Daoy (cell line): ENCODE measurements around the gene CHI3L2. TPM values are rescaled to one million over a fixed set of nuclear protein-coding genes. Genes with fewer than 3 reads are reported as not detected.
A peak's percentile ranks its signal among the peaks of the same experiment; 100 is the strongest.
"Not testable (repeated sequence)": the region's sequence is repeated elsewhere in the genome, so short reads cannot be mapped to it uniquely, and the experiment has no call there.

Experiments used
- DNase-seq: peaks from one replicate; pipeline ENCODE4 v3.0.0-alpha.2; 2015; ENCODE audit warnings: low read depth
- total RNA-seq: library from RNA; depleted of rRNA; stranded (reverse); fragments of >200 nt; shearing (Covaris generic); gene quantifications from 2 replicates; pipeline ENCODE4 v1.2.3, GENCODE V29; 2014

Gene CHI3L2
- total RNA-seq, 1 experiment from 2014 or later = 0.29 TPM

DNA sequence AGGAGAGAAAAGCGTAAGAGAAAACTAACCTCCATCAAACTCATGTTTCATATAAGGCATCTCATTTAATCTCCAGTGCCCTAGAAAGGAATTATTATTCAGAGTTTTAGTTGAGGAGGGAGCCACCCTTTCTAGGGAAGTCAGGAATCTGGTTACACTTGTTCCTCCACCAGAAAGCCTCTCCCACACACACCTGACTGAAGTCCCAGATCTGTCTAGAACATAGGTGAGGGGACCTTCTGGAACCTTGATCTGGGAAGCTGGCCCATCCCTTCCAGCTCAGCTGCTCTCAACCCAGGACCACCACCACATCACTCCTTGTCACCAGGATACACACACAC lies 25.2 kb upstream of the CHI3L2 start:
- no peak for DNase-seq

DNA sequence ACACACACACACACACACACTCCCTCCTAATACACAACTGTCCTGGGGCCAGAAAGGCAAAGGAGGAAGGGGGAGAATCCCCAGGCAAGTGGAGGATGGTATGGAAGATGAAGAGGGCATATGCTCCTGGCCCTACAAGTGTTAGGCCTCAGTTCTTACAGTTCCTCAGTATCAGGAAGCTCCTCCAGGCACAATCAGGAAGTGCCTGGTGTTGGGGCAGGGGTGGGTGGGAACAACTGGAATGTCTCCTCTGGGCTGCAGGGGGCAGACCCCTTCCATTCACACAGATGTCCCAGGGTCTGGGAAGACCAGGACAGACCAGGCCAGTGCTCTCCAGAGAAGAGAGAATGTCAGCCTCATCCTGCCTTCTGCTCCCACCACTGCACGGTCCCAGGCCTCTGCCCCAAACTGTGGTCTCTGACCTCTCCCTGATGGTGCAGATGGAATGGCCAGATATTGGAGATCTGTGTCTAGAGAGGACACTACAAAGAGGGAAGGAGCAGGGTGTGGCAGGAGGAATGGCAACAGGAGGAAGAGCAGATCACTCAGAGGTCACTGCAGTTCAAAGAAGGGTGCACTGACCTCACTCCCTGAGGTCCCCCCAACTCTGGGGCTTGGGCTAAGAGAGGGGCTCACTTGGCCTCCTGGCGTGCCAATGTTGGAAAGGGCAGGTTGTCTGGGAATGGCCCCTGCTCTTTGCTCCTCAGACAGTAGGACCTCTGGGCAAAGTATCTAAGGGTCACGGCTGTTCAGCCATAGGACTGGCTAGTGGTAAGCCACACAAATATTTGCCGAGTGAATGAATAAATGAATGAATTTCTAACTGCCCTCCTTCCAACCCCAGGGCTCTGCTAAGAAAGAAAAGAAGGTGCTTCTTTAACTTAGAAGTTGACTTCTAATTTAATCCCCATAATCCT lies 24.5 kb upstream of the CHI3L2 start:
- peak; percentile 19 for DNase-seq

DNA sequence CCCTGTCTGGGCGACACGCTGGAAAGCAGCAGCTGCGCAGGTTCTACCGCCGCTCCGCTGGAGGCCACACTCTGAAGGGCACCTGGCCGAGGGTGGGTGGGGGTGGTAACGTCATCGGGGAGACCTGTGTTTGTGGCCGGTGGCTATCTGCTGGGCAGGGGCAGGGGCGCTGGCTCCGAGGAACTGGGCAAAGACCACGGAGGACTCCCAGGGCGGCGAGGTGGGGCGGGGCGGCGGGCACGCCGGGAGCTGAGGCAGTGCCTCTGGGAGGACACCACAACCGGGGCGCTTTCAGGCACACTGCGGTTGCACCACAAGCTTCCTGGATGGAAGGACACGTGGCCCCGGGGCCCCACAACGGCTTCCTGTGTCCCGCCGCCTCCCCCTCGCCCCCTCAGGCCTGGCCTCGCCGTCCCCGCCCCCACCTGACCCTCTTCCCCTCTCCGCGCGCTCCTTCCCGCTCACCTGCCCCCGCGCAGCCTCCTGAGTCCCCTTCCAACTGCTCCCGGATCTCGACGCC lies 23.8 kb upstream of the CHI3L2 start:
- peak; percentile 90 for DNase-seq

DNA sequence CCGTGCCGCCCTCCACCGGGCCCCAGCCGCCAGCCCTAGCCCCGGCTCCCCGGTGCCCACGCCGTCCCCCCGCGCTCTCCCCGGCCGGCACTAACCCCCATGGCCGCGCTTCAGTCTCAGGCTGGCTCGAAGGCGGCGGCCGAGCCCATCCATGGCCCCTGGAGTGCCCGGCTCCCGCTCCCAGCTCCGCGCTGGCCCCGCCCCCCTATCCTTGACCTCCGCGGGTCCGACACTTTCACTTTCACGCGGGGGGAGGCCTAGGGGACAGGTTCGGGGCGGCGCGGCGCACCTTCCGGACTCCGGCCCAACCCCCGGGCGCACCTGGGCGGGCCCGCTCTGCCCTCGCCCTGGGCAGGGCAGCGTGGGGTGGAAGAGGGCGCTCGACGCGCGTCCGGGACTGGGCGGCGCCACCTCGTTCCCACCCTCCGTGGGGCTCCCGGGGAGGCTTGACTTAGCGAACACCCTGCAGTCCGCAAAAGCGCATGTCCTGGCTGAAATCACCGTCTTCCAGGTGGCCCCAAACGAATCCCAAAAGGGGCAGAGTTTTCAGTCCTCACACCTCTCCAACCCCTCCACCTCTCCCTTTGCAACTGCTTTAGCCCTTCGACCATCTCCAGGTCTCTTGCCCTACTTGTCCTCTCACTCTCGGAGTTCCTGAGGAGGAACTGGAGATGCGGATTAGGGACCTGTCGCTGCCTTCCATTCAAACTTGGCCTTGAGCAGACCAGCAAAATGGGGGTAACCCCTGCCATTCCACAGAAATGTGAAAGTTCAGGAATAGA lies 23.1 kb upstream of the CHI3L2 start:
- peak; percentile 57 for DNase-seq

DNA sequence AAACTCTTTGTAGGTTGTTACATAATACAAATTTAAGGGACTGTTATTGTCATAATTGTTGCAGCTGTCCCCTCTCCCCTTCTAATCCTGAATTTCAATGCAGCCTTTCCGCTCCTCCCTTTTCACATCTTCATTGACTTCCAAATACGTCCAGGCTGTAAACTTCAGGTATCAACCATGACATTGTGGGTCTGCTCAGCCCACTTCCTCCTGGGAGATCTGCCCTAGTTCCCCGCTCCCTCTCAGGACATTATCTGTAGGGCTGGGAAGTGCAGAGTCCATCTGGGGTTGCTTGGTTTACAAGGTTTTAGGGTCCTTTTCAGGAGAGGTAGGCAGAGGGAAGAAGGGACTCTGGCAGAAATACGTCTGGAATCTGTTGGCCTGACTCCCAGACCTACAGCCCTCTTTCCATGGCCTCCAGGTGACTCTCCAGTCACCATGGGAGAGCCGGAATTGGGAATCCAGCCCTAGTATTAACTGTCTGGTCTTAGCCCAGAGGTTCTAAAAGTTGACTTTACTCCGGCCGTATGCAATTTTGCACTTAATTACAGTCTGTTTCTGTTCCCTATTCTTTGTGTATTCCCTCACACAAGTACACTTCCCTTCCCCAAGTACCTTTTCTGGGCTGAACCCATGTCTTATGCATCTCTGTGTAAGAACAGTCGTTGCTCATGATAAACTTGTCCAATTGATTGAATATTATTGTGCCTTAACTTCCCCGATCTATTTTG lies 22.4 kb upstream of the CHI3L2 start:
- DNase-seq = no peak

DNA sequence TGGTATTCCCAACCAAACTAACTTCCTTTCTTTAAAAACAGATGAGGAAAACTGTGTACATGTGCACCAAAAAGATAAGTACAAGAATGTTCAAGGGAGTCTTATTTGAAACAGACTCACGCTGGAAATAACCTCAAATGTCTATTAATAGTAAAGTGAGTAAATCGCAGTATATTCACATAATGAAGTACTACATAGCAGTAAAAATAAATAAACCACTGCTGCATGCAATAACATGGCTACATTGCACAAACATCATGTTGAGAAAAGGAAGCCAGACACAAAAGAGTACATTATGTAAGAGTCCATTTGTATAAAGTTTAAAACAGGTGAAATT lies 21.8 kb upstream of the CHI3L2 start:
- no peak for DNase-seq

DNA sequence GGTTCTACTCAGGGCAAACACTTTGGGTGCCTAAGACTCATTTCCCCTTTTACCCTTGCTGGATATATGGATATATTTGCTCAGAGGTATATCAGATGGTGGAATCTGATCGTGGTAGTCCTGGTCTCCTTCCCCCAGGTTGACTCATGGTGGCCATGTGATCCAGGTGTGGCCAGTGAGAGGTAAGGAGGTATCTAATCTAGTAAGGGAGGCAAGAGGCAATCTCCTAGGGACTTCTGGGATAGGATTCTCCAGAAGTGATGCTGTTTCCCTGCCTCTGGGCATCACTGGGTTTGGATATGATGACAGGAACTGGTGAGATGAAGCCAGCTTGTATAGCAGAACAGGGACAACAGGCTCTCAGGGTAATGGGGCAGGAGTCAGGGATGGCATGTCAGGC lies 18.6 kb upstream of the CHI3L2 start:
- DNase-seq = no peak

DNA sequence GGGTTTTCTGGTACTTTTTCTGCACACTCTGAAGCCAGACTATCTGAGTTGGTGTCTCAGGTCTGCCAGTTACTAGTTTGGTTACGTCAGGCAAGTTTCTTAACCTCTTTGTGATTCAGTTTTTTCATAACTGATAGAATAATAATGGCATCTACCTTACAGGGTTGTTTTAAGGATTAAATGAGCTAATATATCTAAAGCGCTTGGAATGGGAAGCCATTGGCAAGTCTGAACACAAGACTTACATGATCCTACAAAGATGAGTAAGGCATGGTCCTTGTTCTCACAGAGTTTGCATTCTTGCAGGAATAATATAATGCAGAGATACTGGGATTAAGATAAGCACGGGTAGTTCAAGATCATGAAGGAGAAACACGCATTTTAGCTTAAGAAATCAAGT lies 17.9 kb upstream of the CHI3L2 start:
- DNase-seq = no peak

DNA sequence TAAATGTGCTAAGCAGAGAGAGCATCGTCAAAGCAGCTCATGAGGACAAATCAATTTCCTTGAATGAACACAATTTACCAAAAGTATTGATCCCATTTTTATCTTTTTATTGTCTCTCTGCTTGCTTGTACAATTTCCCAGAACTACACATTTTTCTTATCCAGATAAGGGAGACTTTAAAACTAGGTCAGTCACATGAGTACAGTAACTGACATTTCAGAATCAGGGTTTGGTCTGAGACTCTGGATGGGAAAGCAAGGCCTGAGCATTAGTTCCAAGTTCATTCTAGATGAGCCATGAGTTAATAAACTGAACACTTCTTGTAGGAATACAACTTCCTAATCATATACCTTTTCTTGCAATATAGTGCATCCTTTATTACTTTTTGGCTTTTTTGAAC lies 15.6 kb upstream of the CHI3L2 start:
- DNase-seq = no peak

DNA sequence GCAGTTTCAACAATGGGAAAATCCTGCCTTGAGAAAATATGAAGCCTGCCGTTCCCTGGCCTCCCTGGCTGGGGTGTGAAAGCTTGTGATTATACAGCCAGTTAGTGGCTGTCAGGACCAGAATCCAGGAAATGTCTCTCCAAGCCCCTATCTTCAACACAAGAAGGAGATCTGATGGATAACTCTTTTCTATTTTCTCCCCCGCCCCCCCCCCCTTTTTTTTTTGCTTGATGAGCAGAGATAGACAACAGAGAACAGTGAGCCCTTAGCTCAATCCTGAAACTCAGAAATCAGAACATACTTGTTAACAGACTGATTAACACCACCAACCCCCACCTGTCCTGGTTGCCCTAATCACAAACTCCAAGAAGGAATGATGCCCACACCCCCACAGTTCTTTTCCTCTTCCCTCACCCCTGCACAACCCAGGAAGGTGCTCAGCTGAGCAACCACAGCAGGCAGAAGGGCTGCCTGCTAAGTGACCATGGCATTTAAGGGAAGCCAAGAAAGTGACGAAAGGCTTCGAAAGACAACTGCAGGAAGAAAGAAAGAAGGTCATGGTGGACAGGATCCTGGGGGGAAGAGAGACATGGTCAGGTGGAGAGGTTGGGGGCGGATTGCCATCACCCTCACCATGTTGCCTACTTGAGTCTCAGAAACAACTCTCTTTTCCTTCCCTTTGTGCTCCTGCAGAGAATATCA lies 14.7 kb upstream of the CHI3L2 start:
- no peak for DNase-seq

DNA sequence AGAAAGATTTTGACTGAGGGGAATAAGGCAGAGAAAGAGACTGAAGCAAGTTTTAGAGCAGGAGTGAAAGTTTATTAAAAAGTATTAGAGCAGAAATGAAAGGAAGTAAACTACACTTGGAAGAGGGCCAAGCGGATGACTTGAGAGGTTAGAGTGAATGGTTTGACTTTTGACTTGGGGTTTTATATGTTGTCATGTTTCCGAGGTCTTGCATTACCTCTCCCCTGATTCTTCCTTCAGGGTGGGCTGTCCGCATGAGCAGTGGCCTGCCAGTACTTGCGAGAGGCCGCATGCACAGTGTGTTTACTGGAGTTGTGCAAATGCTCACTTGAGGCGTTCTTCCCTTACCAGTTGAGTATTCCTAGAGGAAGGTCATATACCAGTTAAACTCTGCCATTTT lies 14.1 kb upstream of the CHI3L2 start:
- DNase-seq = no peak

DNA sequence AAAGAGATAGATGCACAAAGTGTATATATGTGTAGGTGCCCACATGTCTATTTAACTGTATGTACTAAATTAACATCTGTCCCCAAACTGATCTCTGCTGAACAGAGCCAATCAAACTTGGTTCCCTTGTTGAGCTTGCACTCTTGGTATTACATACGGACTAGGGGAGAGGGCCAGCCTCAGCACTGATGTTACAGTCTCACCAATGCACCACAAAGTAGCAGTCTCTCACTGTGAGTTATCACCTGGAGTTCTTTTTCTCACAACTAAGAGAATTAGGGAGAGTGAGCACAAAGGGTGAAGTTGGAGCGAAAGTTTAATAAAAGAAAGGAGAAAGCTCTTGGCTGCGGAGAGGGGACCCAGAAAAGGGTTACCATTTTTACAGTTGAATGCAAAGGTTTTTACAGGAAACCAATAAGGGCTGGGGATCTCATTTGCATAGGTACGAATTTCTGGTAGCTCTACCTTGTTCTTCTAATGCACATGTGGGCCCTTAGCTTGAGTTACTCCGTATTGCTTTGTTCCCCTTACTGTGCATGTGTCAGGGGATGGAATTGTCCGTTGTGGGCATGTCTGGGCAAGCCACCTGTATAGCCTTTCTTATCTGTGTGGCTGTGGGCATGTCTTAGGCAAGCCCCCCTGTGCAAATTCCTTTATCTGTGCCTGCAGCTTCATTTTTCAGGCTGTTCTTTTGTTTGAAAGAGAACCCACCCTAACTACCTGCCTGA lies 13.3 kb upstream of the CHI3L2 start:
- no peak for DNase-seq

DNA sequence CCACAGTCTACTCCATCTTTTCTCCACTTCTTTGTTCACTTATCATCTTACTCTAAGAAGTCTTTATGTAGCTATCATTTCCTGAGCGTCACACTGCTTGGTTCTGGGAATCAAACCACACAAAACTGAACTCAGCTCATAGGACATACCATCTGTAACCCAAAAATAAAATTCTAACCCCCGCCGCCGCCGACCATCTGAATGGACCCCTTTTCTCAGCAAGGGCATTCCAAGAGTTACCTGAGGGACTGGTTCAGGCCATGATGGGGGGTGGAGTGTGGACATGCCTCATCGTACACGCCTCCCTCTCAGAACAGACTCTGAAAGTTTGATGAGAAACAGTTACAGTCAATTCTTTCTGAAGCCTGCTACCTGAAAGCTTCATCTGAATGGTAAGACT lies 12.6 kb upstream of the CHI3L2 start:
- no peak for DNase-seq

DNA sequence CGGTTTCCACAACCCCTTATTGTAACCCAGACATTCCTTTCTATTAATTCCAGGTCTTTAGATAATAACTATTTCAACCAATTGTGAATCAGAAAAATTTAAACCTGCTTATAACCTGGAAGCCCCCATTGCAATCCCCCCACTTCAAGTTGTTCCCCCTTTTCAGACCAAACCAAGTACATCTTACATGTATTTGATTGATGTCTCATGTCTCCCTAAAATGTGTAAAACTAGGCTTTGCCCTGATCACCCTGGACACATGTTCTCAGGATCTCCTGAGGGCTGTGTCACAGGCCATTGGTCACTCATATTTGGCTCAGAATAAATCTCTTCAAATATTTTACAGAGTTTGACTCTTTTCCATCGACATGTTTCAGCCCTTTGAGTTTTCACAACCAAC lies 12.2 kb upstream of the CHI3L2 start:
- not testable (repeated sequence) for DNase-seq

DNA sequence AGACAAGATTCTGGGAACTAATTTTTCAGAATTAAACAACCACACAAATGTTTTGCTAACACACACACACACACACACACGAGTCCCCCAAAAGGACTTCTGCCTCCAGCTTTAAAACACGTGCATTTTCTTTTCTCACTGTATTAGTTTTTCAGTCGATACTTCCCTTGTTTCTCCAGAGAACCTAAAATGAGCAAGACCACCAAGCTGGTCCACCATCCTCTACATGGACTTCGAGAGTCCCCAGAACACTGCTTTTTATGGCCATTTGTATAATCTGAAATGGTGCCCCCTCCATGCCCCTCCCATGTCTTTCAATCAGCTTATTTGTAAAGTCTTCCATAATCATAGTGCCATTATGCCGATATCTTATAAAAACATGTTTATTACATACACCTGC lies 10.8 kb upstream of the CHI3L2 start:
- no peak for DNase-seq

DNA sequence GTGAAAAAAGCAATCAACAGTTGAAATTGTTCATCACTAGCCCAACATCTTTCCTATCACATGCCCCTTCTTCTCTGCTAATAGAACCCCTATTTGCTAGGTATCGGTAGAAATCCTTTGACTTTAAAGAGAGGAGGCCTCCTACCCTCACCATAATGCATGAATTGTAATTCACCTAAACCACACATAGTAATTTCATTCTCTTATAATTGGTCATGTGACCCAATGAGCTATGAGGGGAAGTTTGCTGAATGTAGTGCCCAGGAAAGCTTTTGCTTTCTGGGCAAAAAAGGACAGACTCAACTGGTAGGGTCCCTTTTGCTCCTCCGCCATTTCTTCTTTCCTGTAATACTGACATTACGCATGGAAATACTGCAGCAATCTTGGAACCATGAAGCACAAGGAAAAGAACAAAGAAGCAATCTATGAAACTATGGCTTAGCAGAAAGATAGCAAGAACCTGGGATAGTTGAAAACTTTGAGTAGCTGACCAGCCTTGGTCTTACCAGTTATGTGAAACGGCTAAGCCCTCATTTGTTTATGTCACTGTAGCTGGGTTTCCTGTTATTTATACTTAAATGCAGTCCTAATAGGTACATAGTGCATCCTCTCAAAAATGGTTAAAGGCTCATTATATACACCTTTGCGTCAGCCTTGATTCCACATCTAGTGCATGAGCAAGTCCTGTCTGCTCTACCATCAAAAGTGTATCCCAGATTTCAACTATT lies 10.2 kb upstream of the CHI3L2 start:
- no peak for DNase-seq

DNA sequence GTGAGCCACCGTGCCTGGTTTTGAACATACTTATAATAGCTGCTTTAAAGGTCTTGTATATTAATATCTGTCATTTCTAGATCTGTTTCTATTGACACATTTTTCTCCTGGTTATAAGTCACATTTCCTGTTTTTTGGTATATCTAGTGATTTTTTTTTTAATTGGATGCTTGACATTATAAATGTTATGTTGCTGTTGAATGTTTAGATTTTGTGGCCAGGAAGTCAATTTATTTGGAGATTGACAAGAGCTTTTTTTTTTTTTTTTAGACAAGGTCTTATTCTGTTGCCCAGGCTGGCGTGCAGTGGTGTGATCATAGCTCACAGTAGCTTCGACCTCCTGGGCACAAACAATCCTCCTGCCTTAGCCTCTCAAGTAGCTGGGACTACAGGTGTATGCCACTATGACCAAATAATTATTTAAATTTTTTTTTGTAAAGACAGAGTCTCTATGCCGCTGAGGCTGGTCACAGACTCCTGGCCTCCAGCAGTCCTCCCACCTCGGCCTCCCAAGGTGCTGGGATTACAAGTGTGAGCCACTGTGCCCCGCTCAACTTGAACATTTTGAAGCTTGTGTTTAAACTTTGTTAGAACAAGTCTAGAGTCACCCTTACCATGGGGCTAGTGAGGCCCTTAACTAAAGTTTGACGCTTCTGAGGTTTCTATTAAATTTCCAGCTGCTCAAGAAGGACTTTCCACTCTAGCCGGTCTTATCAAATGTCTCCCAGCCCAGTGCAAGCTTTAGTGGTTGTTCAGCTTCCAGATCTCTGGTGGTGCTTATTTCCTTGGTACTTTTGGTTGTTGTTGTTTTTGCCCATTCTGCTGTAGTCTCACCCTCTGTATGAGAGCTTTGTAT lies 8.6 kb upstream of the CHI3L2 start:
- no peak for DNase-seq

DNA sequence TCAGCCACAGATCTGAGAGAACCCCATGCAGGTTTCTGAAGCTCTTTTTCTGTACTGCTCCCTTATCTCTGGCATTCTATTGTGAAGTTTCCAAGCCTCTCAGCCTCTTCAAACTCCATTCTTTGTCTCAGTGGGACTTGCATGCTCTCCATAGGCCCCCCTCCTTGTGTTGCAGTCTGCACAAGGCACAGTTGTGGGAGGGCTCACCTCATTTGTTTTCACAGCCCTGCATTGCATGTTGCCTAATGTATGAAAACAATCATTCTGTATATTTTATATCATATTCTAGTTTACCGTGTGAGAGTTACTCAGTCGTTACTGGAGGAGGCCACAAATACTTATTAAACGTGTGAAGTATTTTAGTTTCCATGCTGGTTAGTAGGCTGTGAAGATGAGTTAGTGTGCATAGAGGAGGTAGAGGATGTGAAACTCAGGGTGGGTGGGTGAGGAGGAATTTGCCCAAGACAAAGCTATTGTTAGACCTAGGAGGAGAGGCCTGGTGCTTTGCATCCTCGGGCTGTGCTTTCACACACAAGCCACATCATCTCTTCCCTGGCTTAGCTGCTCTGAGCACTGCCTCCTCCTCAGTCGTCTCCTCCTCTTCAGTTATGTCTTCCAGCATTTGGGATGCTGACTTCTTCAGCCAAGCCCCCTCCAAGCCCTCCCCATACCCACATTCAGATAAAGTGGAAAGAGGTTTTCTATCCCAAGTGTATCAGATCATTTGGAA lies 7.8 kb upstream of the CHI3L2 start:
- DNase-seq = no peak
